ENCODE data around the gene RPL13A. TPM values are rescaled to one million over a fixed set of nuclear protein-coding genes. Genes with fewer than 3 reads are reported as not detected.

The RPL13A gene
- total and polyA plus RNA-seq, 2 of the 13 experiments (the other 11 are each of a cell fraction or from before 2014, with no cell fraction given): 2,601 to 3,407 TPM

GRCh38 chr19:49458567-49458903 lies 28.9 kb upstream of the RPL13A start:
- Histone ChIP-seq H3K4me3 (replicated peaks in 1 of 3; ENCODE audit: insufficient read depth in 1 of 3, low read depth in 2 of 3, low read length in 3 of 3) (no peak overlapping the region), H3K9me3 (ENCODE audit: low read length) (no peaks in the 10 kb centered on the region), H4K20me1 (ENCODE audit: insufficient read depth, low read length) (no peaks in the 10 kb centered on the region), H3K4me2 (ENCODE audit: low read depth, low read length) (no peak overlapping the region), H3K27ac (ENCODE audit: extremely low read length, insufficient read depth, low read length) (no peak overlapping the region), H2AFZ (ENCODE audit: low read length) (no peak overlapping the region), H3K4me1 (ENCODE audit: insufficient read depth, low read length) (peaks cover 11% of the 10 kb centered on the region), H3K79me2 (ENCODE audit: insufficient read depth, low read length) (peaks cover 11% of the 10 kb centered on the region), H3K36me3 (replicated peaks in 1 of 2; ENCODE audit: control insufficient read depth in 1 of 2, insufficient read depth in 2 of 2, low read length in 2 of 2) (peaks cover 0 to 1% of the 10 kb centered on the region in 2 experiments; a peak in 1 of 5 replicates), H3K9ac (ENCODE audit: insufficient read depth, low read depth, low read length) (no peak overlapping the region; the same call in 1 of the 2 replicates), H3K27me3 (ENCODE audit: control insufficient read depth in 1 of 2, insufficient read depth in 2 of 2, low read length in 2 of 2) (no peaks in the 10 kb centered on the region; a peak in 1 of 5 replicates)
- no peak for FAIRE-seq
- in situ Hi-C loops (cut with HindIII; ENCODE audit: extremely low pct_ligation_motif_present, low pct_unique_long_range_greater_than_20kb): no loop called here
- intact Hi-C loops (cut with micrococcal nuclease; ENCODE audit: unreplicated experiment): no loop called here
- WGBS (ENCODE audit: low lambda C conversion rate): 96% methylated on average over 4 of the region's 5 CpGs
- ATAC-seq: no peak
- BruUV-seq (replicated peaks): no TSS peak
- POLR2A ChIA-PET: interaction anchor here (1.0 kb wide), 1 partner anchor 54 kb away, joined by 3 read pairs; the partner anchor contains the start of gene FCGRT
- CTCF ChIA-PET (ENCODE audit: low intra/inter-chr PET ratio, low total read pairs): no interaction called here
- DNase-seq (ENCODE audit: low spot score): no peak
- no peak for TF ChIP-seq NR3C1 (CRISPR knock-in tag; IDR thresholded peaks at IDR 0.05)
- no peak for TF ChIP-seq CTCF (CRISPR knock-in tag; IDR thresholded peaks at IDR 0.05)
- TF ChIP-seq FOSL2 (CRISPR knock-in tag; IDR thresholded peaks at IDR 0.05): no peak
- no peak for TF ChIP-seq ARID4A (CRISPR knock-in tag; IDR thresholded peaks at IDR 0.05; ENCODE audit: borderline replicate concordance)
- no peak for TF ChIP-seq THAP8 (CRISPR knock-in tag; IDR thresholded peaks at IDR 0.05; ENCODE audit: borderline replicate concordance)
- TF ChIP-seq BHLHE40 (IDR thresholded peaks at IDR 0.05; ENCODE audit: low read length): no peak
- no peak for TF ChIP-seq KLF15 (CRISPR knock-in tag; IDR thresholded peaks at IDR 0.05; ENCODE audit: borderline replicate concordance)
- no peak for TF ChIP-seq YY1 (IDR thresholded peaks at IDR 0.05; ENCODE audit: insufficient read depth, insufficient replicate concordance, low read depth, low read length)
- TF ChIP-seq ZNF766 (CRISPR knock-in tag; IDR thresholded peaks at IDR 0.05; ENCODE audit: borderline replicate concordance): no peak
- TF ChIP-seq DNMT3B (CRISPR knock-in tag; conservative IDR thresholded peaks at IDR 0.05): no peak
- TF ChIP-seq ZNF256 (CRISPR knock-in tag; conservative IDR thresholded peaks at IDR 0.05): no peak
- no peak for TF ChIP-seq TEF (CRISPR knock-in tag; IDR thresholded peaks at IDR 0.05)
- no peak for TF ChIP-seq ZNF800 (CRISPR knock-in tag; IDR thresholded peaks at IDR 0.05)
- TF ChIP-seq FOSL1 (CRISPR knock-in tag; IDR thresholded peaks at IDR 0.05; ENCODE audit: borderline replicate concordance): no peak
- TF ChIP-seq MXD4 (CRISPR knock-in tag; IDR thresholded peaks at IDR 0.05): no peak
- TF ChIP-seq RBAK (CRISPR knock-in tag; IDR thresholded peaks at IDR 0.05): no peak

Data from HepG2 (cell line).